ENCODE results near the gene ATXN7L2.

ATXN7L2 gene

GRCh38 chr1:109498161-109498801 lies 14.6 kb downstream of the ATXN7L2 start:
- DNase-seq (ENCODE audit: low spot score) = peak; percentile 22

- DNase-seq (ENCODE audit: low spot score) = no peak
Measured at GRCh38 chr1:109499081-109499480, 15.4 kb downstream of the ATXN7L2 start.

GRCh38 chr1:109499661-109500536 lies 16.2 kb downstream of the ATXN7L2 start:
- peak; percentile 61 for DNase-seq (ENCODE audit: low spot score)

- DNase-seq (ENCODE audit: low spot score) = no peak
Measured at GRCh38 chr1:109500941-109501381, 17.3 kb downstream of the ATXN7L2 start.

GRCh38 chr1:109501644-109502363 lies 18.1 kb downstream of the ATXN7L2 start:
- no peak for DNase-seq (ENCODE audit: low spot score)

GRCh38 chr1:109502364-109502851 lies 18.7 kb downstream of the ATXN7L2 start:
- peak; percentile 68 for DNase-seq (ENCODE audit: low spot score)

- peak; percentile 24 for DNase-seq (ENCODE audit: low spot score)
Measured at GRCh38 chr1:109503935-109504334, 20.2 kb downstream of the ATXN7L2 start.

GRCh38 chr1:109504974-109505373 lies 21.3 kb downstream of the ATXN7L2 start:
- no peak for DNase-seq (ENCODE audit: low spot score)

GRCh38 chr1:109508001-109508872 lies 24.5 kb downstream of the ATXN7L2 start:
- no peak for DNase-seq (ENCODE audit: low spot score)

- DNase-seq (ENCODE audit: low spot score) = no peak
Measured at GRCh38 chr1:109508873-109509175, 25.1 kb downstream of the ATXN7L2 start.

- DNase-seq (ENCODE audit: low spot score) = peak; percentile 50
Measured at GRCh38 chr1:109509176-109510134, 25.8 kb downstream of the ATXN7L2 start, which contains the start of gene AMIGO1. Gene AMIGO1 (minus strand): TSS chr1:109509727. CDS start chr1:109508912, 815 bp downstream.

GRCh38 chr1:109513110-109513710 lies 29.5 kb downstream of the ATXN7L2 start:
- no peak for DNase-seq (ENCODE audit: low spot score)

- no peak for DNase-seq (ENCODE audit: low spot score)
Measured at GRCh38 chr1:109514846-109515245, 31.1 kb downstream of the ATXN7L2 start.

GRCh38 chr1:109516872-109517271 lies 33.2 kb downstream of the ATXN7L2 start:
- DNase-seq (ENCODE audit: low spot score) = no peak

- DNase-seq (ENCODE audit: low spot score) = no peak
Measured at GRCh38 chr1:109517337-109517736, 33.6 kb downstream of the ATXN7L2 start.

- no peak for DNase-seq (ENCODE audit: low spot score)
Measured at GRCh38 chr1:109521002-109521951, 37.6 kb downstream of the ATXN7L2 start.

GRCh38 chr1:109522026-109522425 lies 38.3 kb downstream of the ATXN7L2 start:
- DNase-seq (ENCODE audit: low spot score) = no peak

GRCh38 chr1:109523706-109524105 lies 40.0 kb downstream of the ATXN7L2 start:
- DNase-seq (ENCODE audit: low spot score) = no peak

All from CD4-positive, alpha-beta T cell treated with Interleukin-2 at 100 ng/mL for 4 hours (primary cell).